ENCODE data around the gene HSD17B4.

DNA sequence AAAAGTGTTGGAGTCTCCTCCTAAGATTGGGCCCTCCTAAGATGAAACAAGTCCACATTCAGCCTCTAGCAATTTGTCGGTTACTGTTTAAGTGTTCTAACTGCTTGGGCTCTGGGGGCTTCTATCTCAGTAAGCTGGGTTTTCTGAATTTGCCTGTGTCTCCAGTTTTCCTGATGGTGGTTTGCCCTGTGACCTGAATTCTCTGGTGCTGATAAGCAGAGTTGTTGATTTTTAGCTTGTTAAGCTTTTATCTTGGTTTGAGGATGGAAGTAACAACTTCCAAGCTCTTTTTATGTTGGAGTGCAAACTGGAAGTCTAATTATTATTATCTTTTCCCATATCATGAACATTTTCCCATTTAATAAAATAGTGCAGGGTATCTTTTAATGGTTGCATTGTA lies 30.9 kb downstream of the HSD17B4 start:
- TF ChIP-seq, protein P1, sequence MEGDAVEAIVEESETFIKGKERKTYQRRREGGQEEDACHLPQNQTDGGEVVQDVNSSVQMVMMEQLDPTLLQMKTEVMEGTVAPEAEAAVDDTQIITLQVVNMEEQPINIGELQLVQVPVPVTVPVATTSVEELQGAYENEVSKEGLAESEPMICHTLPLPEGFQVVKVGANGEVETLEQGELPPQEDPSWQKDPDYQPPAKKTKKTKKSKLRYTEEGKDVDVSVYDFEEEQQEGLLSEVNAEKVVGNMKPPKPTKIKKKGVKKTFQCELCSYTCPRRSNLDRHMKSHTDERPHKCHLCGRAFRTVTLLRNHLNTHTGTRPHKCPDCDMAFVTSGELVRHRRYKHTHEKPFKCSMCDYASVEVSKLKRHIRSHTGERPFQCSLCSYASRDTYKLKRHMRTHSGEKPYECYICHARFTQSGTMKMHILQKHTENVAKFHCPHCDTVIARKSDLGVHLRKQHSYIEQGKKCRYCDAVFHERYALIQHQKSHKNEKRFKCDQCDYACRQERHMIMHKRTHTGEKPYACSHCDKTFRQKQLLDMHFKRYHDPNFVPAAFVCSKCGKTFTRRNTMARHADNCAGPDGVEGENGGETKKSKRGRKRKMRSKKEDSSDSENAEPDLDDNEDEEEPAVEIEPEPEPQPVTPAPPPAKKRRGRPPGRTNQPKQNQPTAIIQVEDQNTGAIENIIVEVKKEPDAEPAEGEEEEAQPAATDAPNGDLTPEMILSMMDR (conservative IDR thresholded peaks at IDR 0.05; ENCODE audit: low read depth in 2 of 2) = no peak
- TF ChIP-seq POLR2AphosphoS5 (IDR thresholded peaks at IDR 0.05; ENCODE audit: low read depth) (no peak), EZH2phosphoT487 (IDR thresholded peaks at IDR 0.05; ENCODE audit: unreplicated experiment) (no peak), EZH2 (IDR thresholded peaks at IDR 0.05; ENCODE audit: low read depth, unreplicated experiment) (no peak), CREB1 (CRISPR knock-in tag; IDR thresholded peaks at IDR 0.05; ENCODE audit: low read depth) (no peak), ZNF331 (CRISPR knock-in tag; IDR thresholded peaks at IDR 0.05; ENCODE audit: low read depth) (no peak), ZNF114 (CRISPR knock-in tag; IDR thresholded peaks at IDR 0.05) (no peak), STAT1 (IDR thresholded peaks at IDR 0.05; ENCODE audit: unreplicated experiment) (no peak)
- TF ChIP-seq, protein P2, sequence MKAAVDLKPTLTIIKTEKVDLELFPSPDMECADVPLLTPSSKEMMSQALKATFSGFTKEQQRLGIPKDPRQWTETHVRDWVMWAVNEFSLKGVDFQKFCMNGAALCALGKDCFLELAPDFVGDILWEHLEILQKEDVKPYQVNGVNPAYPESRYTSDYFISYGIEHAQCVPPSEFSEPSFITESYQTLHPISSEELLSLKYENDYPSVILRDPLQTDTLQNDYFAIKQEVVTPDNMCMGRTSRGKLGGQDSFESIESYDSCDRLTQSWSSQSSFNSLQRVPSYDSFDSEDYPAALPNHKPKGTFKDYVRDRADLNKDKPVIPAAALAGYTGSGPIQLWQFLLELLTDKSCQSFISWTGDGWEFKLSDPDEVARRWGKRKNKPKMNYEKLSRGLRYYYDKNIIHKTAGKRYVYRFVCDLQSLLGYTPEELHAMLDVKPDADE (IDR thresholded peaks at IDR 0.05) = no peak
- TF ChIP-seq, protein P3, sequence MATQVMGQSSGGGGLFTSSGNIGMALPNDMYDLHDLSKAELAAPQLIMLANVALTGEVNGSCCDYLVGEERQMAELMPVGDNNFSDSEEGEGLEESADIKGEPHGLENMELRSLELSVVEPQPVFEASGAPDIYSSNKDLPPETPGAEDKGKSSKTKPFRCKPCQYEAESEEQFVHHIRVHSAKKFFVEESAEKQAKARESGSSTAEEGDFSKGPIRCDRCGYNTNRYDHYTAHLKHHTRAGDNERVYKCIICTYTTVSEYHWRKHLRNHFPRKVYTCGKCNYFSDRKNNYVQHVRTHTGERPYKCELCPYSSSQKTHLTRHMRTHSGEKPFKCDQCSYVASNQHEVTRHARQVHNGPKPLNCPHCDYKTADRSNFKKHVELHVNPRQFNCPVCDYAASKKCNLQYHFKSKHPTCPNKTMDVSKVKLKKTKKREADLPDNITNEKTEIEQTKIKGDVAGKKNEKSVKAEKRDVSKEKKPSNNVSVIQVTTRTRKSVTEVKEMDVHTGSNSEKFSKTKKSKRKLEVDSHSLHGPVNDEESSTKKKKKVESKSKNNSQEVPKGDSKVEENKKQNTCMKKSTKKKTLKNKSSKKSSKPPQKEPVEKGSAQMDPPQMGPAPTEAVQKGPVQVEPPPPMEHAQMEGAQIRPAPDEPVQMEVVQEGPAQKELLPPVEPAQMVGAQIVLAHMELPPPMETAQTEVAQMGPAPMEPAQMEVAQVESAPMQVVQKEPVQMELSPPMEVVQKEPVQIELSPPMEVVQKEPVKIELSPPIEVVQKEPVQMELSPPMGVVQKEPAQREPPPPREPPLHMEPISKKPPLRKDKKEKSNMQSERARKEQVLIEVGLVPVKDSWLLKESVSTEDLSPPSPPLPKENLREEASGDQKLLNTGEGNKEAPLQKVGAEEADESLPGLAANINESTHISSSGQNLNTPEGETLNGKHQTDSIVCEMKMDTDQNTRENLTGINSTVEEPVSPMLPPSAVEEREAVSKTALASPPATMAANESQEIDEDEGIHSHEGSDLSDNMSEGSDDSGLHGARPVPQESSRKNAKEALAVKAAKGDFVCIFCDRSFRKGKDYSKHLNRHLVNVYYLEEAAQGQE (IDR thresholded peaks at IDR 0.05; ENCODE audit: unreplicated experiment) = no peak
